ENCODE results near the gene RNASE11. TPM values are rescaled to one million over a fixed set of nuclear protein-coding genes. Genes with fewer than 3 reads are reported as not detected.

Gene RNASE11
- total and polyA plus RNA-seq, 10 of the 15 experiments (the other 5 are each of a cell fraction or from before 2014, with no cell fraction given) = not detected

DNA sequence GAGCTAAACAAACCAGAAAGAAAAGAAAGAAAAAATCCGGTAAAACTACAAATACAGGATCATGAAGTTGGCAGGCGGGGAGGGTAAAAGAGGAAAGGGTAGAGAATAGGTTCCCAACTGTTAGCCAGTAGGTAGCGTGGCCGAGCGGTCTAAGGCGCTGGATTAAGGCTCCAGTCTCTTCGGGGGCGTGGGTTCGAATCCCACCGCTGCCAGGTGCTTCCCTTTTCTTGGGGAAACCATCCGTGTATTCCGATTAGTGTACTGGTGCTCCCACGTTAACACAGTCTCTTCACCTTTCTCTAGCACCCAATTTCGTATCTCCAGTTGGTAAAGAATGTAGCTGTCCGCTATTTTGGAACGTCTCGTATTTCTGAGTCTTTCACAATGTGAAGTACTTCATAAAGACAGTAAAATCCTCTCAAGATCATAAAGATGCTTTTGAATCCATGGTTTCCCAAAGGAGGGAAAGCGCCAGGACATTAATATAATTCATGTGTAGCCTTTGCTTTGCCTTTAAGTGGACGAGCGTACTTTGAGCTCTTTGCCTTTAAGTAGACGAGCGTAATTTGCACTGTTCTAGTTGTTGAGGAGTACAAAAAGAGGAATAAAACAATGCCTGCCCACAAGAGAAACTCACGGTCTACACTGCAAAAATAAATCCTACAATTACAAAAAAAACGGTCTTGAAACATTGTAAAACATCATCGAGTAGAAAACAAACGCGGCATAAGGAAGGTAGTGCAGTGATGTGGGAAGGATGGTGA, 22.4 kb upstream of the RNASE11 start (continued):
- TF ChIP-seq, protein P1, sequence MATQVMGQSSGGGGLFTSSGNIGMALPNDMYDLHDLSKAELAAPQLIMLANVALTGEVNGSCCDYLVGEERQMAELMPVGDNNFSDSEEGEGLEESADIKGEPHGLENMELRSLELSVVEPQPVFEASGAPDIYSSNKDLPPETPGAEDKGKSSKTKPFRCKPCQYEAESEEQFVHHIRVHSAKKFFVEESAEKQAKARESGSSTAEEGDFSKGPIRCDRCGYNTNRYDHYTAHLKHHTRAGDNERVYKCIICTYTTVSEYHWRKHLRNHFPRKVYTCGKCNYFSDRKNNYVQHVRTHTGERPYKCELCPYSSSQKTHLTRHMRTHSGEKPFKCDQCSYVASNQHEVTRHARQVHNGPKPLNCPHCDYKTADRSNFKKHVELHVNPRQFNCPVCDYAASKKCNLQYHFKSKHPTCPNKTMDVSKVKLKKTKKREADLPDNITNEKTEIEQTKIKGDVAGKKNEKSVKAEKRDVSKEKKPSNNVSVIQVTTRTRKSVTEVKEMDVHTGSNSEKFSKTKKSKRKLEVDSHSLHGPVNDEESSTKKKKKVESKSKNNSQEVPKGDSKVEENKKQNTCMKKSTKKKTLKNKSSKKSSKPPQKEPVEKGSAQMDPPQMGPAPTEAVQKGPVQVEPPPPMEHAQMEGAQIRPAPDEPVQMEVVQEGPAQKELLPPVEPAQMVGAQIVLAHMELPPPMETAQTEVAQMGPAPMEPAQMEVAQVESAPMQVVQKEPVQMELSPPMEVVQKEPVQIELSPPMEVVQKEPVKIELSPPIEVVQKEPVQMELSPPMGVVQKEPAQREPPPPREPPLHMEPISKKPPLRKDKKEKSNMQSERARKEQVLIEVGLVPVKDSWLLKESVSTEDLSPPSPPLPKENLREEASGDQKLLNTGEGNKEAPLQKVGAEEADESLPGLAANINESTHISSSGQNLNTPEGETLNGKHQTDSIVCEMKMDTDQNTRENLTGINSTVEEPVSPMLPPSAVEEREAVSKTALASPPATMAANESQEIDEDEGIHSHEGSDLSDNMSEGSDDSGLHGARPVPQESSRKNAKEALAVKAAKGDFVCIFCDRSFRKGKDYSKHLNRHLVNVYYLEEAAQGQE (IDR thresholded peaks at IDR 0.05; ENCODE audit: low read depth, low read length) = no peak
- TF ChIP-seq SUZ12 (IDR thresholded peaks at IDR 0.05; ENCODE audit: unreplicated experiment) = no peak
- no peak for TF ChIP-seq SPI1 (IDR thresholded peaks at IDR 0.05; ENCODE audit: borderline replicate concordance, insufficient read depth, low read depth, low read length)
- no peak for TF ChIP-seq STAT3 (IDR thresholded peaks at IDR 0.05; ENCODE audit: low read depth, low read length)
- TF ChIP-seq FOS (IDR thresholded peaks at IDR 0.05; ENCODE audit: borderline replicate concordance, extremely low read depth, insufficient read length) = no peak
- TF ChIP-seq NFYB (IDR thresholded peaks at IDR 0.05; ENCODE audit: insufficient read depth, low read depth, low read length) = no peak
- TF ChIP-seq TARDBP (IDR thresholded peaks at IDR 0.05; ENCODE audit: borderline replicate concordance) = peak; percentile 89
- TF ChIP-seq LARP7 (IDR thresholded peaks at IDR 0.05) = no peak
- peak; percentile 57 for TF ChIP-seq RUNX3 (IDR thresholded peaks at IDR 0.05; ENCODE audit: low read length)
- no peak for TF ChIP-seq PAX8 (IDR thresholded peaks at IDR 0.05)
- peak; percentile 74 for TF ChIP-seq TBL1XR1 (IDR thresholded peaks at IDR 0.05; ENCODE audit: low read depth, low read length)
- peak; percentile 27; the same call in 1 of the 2 replicates for TF ChIP-seq YY1 (IDR thresholded peaks at IDR 0.05; ENCODE audit: low read depth, low read length)
- no peak for TF ChIP-seq E2F4 (IDR thresholded peaks at IDR 0.05; ENCODE audit: low read depth, low read length)
- TF ChIP-seq RAD21 (IDR thresholded peaks at IDR 0.05; ENCODE audit: insufficient read depth, low read depth, low read length) = no peak
- no peak for TF ChIP-seq PRDM15 (CRISPR knock-in tag; IDR thresholded peaks at IDR 0.05)
- TF ChIP-seq POLR2AphosphoS2 (IDR thresholded peaks at IDR 0.05; ENCODE audit: low read depth, low read length) = no peak
- TF ChIP-seq RAD51 (IDR thresholded peaks at IDR 0.05) = no peak
- TF ChIP-seq HDGF (IDR thresholded peaks at IDR 0.05) = no peak
- no peak for TF ChIP-seq ZNF274 (IDR thresholded peaks at IDR 0.05; ENCODE audit: insufficient read depth, insufficient read length)
